H9 (cell line): ENCODE results near the gene KCNH1. TPM values are rescaled to one million over a fixed set of nuclear protein-coding genes. Genes with fewer than 3 reads are reported as not detected.

Source experiments
- DNase-seq: peaks from one replicate; pipeline ENCODE4 v3.0.0-alpha.2; 2017
- H2AFZ ChIP-seq: one replicate; pipeline ENCODE4 v1.6.1; 2013; ENCODE audit warnings: mild to moderate bottlenecking, low read length, control low read depth, moderate library complexity
- H2AK5ac ChIP-seq: 2 replicates; pipeline ENCODE4 v1.6.1; 2013; ENCODE audit warnings: low read length, control low read depth, mixed read lengths; ENCODE audit not compliant: insufficient read length
- H2BK120ac ChIP-seq: one replicate; pipeline ENCODE4 v1.6.1; 2013; ENCODE audit warnings: low read depth, mild to moderate bottlenecking, low read length, control low read depth, inconsistent platforms; ENCODE audit not compliant: poor library complexity, severe bottlenecking
- H2BK12ac ChIP-seq: 2 replicates; pipeline ENCODE4 v1.6.1; 2013; ENCODE audit warnings: low read length, control low read depth, mixed read lengths, low read depth; ENCODE audit not compliant: insufficient read length
- H2BK15ac ChIP-seq: 2 replicates; pipeline ENCODE4 v1.6.1; 2013; ENCODE audit warnings: low read depth, low read length, control low read depth
- H2BK20ac ChIP-seq: one replicate; pipeline ENCODE4 v1.6.1; 2013; ENCODE audit warnings: low read depth, mild to moderate bottlenecking, low read length, control low read depth, inconsistent platforms; ENCODE audit not compliant: poor library complexity, severe bottlenecking
- H2BK5ac ChIP-seq: 2 replicates; pipeline ENCODE4 v1.6.1; 2013; ENCODE audit warnings: low read length, control low read depth, mixed read lengths; ENCODE audit not compliant: insufficient read length
- H3K14ac ChIP-seq: 2 replicates; pipeline ENCODE4 v1.6.1; 2013; ENCODE audit warnings: low read length, control low read depth; ENCODE audit not compliant: insufficient read depth
- H3K18ac ChIP-seq: 2 replicates; pipeline ENCODE4 v1.6.1; 2013; ENCODE audit warnings: low read depth, mild to moderate bottlenecking, mixed read lengths, low read length, control low read depth; ENCODE audit not compliant: insufficient read length
- H3K23ac ChIP-seq: 2 replicates; pipeline ENCODE4 v1.6.1; 2013; ENCODE audit warnings: low read length, control low read depth, mixed read lengths, low read depth; ENCODE audit not compliant: insufficient read length
- H3K23me2 ChIP-seq: 2 replicates; pipeline ENCODE4 v1.6.1; 2013; ENCODE audit warnings: low read depth, mild to moderate bottlenecking, mixed read lengths, low read length, control low read depth; ENCODE audit not compliant: insufficient read length, poor library complexity, severe bottlenecking
- H3K27ac ChIP-seq: 2 replicates; pipeline ENCODE4 v1.5.1; 2013; ENCODE audit warnings: low read length, control low read depth, mixed read lengths, low read depth; ENCODE audit not compliant: insufficient read length
- H3K27me3 ChIP-seq: 2 replicates; pipeline ENCODE4 v1.6.1; 2013; ENCODE audit warnings: low read length, control low read depth, inconsistent platforms; ENCODE audit not compliant: insufficient read depth
- H3K4ac ChIP-seq: 2 replicates; pipeline ENCODE4 v1.6.1; 2013; ENCODE audit warnings: low read depth, mild to moderate bottlenecking, control low read depth, inconsistent platforms, low read length, moderate library complexity
- H3K4me1 ChIP-seq: 2 replicates; pipeline ENCODE4 v1.6.1; 2013; ENCODE audit warnings: low read length, control low read depth, inconsistent platforms; ENCODE audit not compliant: insufficient read depth
- H3K4me2 ChIP-seq: 2 replicates; pipeline ENCODE4 v1.6.1; 2013; ENCODE audit warnings: low read length, control low read depth, mixed read lengths; ENCODE audit not compliant: insufficient read length, insufficient read depth
- H3K56ac ChIP-seq: 2 replicates; pipeline ENCODE4 v1.6.1; 2013; ENCODE audit warnings: low read depth, mild to moderate bottlenecking, mixed read lengths, low read length, control low read depth; ENCODE audit not compliant: insufficient read length
- H3K79me1 ChIP-seq: 2 replicates; pipeline ENCODE4 v1.6.1; 2013; ENCODE audit warnings: low read depth, mild to moderate bottlenecking, moderate library complexity, low read length, control low read depth, inconsistent platforms; ENCODE audit not compliant: insufficient read depth, poor library complexity, severe bottlenecking
- H3K79me2 ChIP-seq: 2 replicates; pipeline ENCODE4 v1.6.1; 2013; ENCODE audit warnings: low read length, control low read depth, inconsistent platforms; ENCODE audit not compliant: insufficient read depth
- H3K9ac ChIP-seq: 2 replicates; pipeline ENCODE4 v1.6.1; 2013; ENCODE audit warnings: low read length, control low read depth, mixed read lengths; ENCODE audit not compliant: insufficient read length; ENCODE audit errors: extremely low read depth
- H3K9me3 ChIP-seq: one replicate; pipeline ENCODE4 v1.6.1; 2013; ENCODE audit warnings: low read depth, low read length, inconsistent platforms; ENCODE audit not compliant: control insufficient read depth
- H3T11ph ChIP-seq: one replicate; pipeline ENCODE4 v1.6.1; 2013; ENCODE audit warnings: mild to moderate bottlenecking, low read length, control low read depth, inconsistent platforms
- H4K20me1 ChIP-seq: one replicate; pipeline ENCODE4 v1.6.1; 2013; ENCODE audit not compliant: control insufficient read depth, insufficient read length, insufficient read depth
- H4K5ac ChIP-seq: 2 replicates; pipeline ENCODE4 v1.6.1; 2013; ENCODE audit warnings: low read depth, mild to moderate bottlenecking, mixed read lengths, low read length, control low read depth; ENCODE audit not compliant: insufficient read length
- H4K8ac ChIP-seq: replicated peaks from 2 replicates; pipeline ENCODE4 v1.6.1; 2013; ENCODE audit warnings: low read length, control low read depth, mixed read lengths, low read depth; ENCODE audit not compliant: insufficient read length
- H4K91ac ChIP-seq: 2 replicates; pipeline ENCODE4 v1.6.1; 2013; ENCODE audit warnings: low read depth, mild to moderate bottlenecking, moderate library complexity, mixed read lengths, low read length, control low read depth; ENCODE audit not compliant: insufficient read length
- H3K27ac Mint-ChIP-seq, 3 experiments: 2 replicates in 2 of 3; 3 replicates in 1 of 3; pipeline ENCODE4 v1.8.0; 2020 to 2021; ENCODE audit warnings: mixed read lengths in 3 of 3, mild to moderate bottlenecking in 1 of 3, moderate library complexity in 1 of 3
- H3K27me3 Mint-ChIP-seq: 2 replicates; pipeline ENCODE4 v1.8.0; 2021; ENCODE audit warnings: low read depth, mild to moderate bottlenecking, moderate library complexity, mixed read lengths
- H3K36me3 Mint-ChIP-seq, 3 experiments: 2 replicates in 2 of 3; 3 replicates in 1 of 3; pipeline ENCODE4 v1.8.0; 2020 to 2021; ENCODE audit warnings: low read depth in 3 of 3, mixed read lengths in 3 of 3; ENCODE audit not compliant: insufficient read depth in 1 of 3
- H3K4me1 Mint-ChIP-seq, 2 experiments: 2 replicates each; pipeline ENCODE4 v1.8.0; 2020; ENCODE audit warnings: mixed read lengths in 2 of 2
- H3K4me3 Mint-ChIP-seq, 2 experiments: 2 replicates in 1 of 2; 3 replicates in 1 of 2; pipeline ENCODE4 v1.8.0; 2020 to 2021; ENCODE audit warnings: mild to moderate bottlenecking in 2 of 2, mixed read lengths in 2 of 2, moderate library complexity in 1 of 2
- H3K9me3 Mint-ChIP-seq, 2 experiments: 2 replicates in 1 of 2; 3 replicates in 1 of 2; pipeline ENCODE4 v1.8.0; 2020; ENCODE audit warnings: mild to moderate bottlenecking in 2 of 2, mixed read lengths in 2 of 2, moderate library complexity in 1 of 2
- WGBS: extraction: QIAGEN DNeasy Blood & Tissue Kit; methylation state at CpG from one replicate; pipeline ENCODE4 v1.1.7; 2013; ENCODE audit warnings: missing lambda C conversion rate, low lambda C conversion rate, mixed read lengths; ENCODE audit not compliant: insufficient read length; ENCODE audit errors: extremely low coverage; 5-methylcytosine and 5-hydroxymethylcytosine counted together
- total RNA-seq: library from RNA; stranded (reverse); gene quantifications from 2 replicates; pipeline ENCODE4 v1.2.1, GENCODE V29; 2021
- TF ChIP-seq, protein P1 (sequence below): fragments of 200-600 bp; sonication (generic); conservative IDR thresholded peaks from 3 replicates; pipeline ENCODE4 v1.8.0; 2021; ENCODE audit warnings: antibody characterized with exemption, mild to moderate bottlenecking

Gene KCNH1
- total RNA-seq, 1 experiment from 2014 or later: 0.11 TPM

DNA sequence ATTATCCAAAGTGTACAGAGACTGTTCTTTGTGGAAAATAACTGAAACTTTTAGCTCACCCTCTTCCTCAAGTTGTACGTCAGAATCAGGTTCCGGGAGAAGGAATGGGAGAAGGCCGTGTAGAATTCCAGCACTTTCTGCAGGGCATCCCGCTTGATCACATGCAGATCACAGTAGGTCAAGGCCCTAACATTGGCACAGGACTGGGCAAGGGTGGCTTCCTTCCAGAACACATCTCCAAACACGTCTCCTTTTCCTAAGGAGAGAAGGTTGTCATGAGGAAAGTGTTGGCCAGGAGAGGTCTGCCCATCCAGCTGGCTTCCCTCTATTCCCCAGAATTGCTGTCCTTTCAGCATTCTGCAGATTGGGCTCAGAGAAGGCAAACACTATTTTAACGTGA is 358.7 kb downstream of the KCNH1 start:
- Histone ChIP-seq H2BK15ac (no peak overlapping the region), H2BK20ac (no peak overlapping the region), H2BK12ac (no peak overlapping the region), H3K27me3 (no peaks in the 10 kb centered on the region), H3K14ac (no peak overlapping the region), H2AK5ac (no peak overlapping the region), H2BK5ac (no peak overlapping the region), H3K56ac (no peak overlapping the region), H3K9me3 (no peaks in the 10 kb centered on the region), H4K20me1 (no peaks in the 10 kb centered on the region), H3K23me2 (no peaks in the 10 kb centered on the region), H3T11ph (no peak overlapping the region), H3K18ac (no peak overlapping the region), H3K4me1 (peaks cover 3% of the 10 kb centered on the region; the same call in 1 of the 2 replicates), H2AFZ (no peak overlapping the region), H3K27ac (no peak overlapping the region), H4K8ac (no peak overlapping the region), H4K5ac (no peak overlapping the region), H4K91ac (no peak overlapping the region), H3K4me2 (no peak overlapping the region), H3K79me2 (no peaks in the 10 kb centered on the region), H3K9ac (no peak overlapping the region), H3K4ac (no peak overlapping the region), H3K23ac (no peak overlapping the region), H3K79me1 (no peaks in the 10 kb centered on the region), H2BK120ac (no peak overlapping the region)
- Mint-ChIP-seq H3K27me3 (no peaks in the 10 kb centered on the region; the same call in none of the 2 replicates), H3K36me3 (no peaks in the 10 kb centered on the region), H3K4me1 (peaks cover 10 to 15% of the 10 kb centered on the region in 2 experiments), H3K4me3 (no peak overlapping the region), H3K9me3 (no peaks in the 10 kb centered on the region), H3K27ac (no peak overlapping the region)
- DNase-seq: no peak
- TF ChIP-seq, protein P1, sequence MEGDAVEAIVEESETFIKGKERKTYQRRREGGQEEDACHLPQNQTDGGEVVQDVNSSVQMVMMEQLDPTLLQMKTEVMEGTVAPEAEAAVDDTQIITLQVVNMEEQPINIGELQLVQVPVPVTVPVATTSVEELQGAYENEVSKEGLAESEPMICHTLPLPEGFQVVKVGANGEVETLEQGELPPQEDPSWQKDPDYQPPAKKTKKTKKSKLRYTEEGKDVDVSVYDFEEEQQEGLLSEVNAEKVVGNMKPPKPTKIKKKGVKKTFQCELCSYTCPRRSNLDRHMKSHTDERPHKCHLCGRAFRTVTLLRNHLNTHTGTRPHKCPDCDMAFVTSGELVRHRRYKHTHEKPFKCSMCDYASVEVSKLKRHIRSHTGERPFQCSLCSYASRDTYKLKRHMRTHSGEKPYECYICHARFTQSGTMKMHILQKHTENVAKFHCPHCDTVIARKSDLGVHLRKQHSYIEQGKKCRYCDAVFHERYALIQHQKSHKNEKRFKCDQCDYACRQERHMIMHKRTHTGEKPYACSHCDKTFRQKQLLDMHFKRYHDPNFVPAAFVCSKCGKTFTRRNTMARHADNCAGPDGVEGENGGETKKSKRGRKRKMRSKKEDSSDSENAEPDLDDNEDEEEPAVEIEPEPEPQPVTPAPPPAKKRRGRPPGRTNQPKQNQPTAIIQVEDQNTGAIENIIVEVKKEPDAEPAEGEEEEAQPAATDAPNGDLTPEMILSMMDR: no peak
- WGBS: no CpG with 5 or more reads among the region's 6 CpGs
